GM10248 (cell line): Measurements from ENCODE around the gene SMAP2.

Experiments used
- CTCF ChIA-PET: fragments of 300-600 bp; sonication (Branson Sonifier 250); formaldehyde crosslinking; extraction: SDS; loops from one replicate; lab custom pipeline; 2021; ENCODE audit warnings: antibody characterized with exemption; lab: Yijun Ruan, JAX
- POLR2A ChIA-PET: fragments of 350-650 bp; sonication (Branson Sonifier 250); formaldehyde crosslinking; extraction: SDS; loops from one replicate; lab custom pipeline; 2020; ENCODE audit warnings: antibody characterized with exemption; lab: Yijun Ruan, JAX
- DNase-seq: peaks from one replicate; pipeline ENCODE4 v3.0.0; 2012; ENCODE audit errors: extremely low spot score
- CTCF ChIP-seq: IDR thresholded peaks from 2 replicates; pipeline ENCODE4 v1.5.1; 2012; ENCODE audit warnings: mild to moderate bottlenecking, low read depth; ENCODE audit errors: extremely low read depth, missing control alignments, control extremely low read depth

SMAP2 gene

DNA sequence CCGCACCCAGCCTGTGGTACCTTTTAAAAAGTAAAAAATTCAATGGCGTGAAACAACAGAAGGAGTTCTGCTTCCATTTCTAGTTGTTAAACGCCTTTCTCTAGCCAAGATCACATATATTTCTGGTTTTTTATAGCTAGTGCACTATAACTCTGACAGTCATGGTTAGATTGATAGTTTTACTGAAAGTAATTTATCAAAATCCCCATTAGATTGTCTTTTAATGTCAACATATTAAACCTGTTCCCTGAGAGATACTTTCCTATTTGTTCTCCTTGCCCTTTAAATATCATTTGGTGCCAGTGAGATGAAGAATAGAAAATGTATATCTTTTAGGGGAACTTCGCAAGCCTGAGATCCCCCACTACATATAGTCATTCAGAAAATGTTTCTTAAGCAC, 7.3 kb downstream of the SMAP2 start:
- TF ChIP-seq CTCF, result no peak
- no peak for DNase-seq
- ChIA-PET CTCF (interaction anchor here (0.8 to 10.3 kb wide), 4 partner anchors 19 to 237 kb away, joined by 3 to 62 read pairs (median 6); no protein-coding TSS in a partner anchor), POLR2A (interaction anchor here (1.3 to 1.5 kb wide), 2 partner anchors 12 to 20 kb away, joined by 4 to 6 read pairs; no protein-coding TSS in a partner anchor)

DNA sequence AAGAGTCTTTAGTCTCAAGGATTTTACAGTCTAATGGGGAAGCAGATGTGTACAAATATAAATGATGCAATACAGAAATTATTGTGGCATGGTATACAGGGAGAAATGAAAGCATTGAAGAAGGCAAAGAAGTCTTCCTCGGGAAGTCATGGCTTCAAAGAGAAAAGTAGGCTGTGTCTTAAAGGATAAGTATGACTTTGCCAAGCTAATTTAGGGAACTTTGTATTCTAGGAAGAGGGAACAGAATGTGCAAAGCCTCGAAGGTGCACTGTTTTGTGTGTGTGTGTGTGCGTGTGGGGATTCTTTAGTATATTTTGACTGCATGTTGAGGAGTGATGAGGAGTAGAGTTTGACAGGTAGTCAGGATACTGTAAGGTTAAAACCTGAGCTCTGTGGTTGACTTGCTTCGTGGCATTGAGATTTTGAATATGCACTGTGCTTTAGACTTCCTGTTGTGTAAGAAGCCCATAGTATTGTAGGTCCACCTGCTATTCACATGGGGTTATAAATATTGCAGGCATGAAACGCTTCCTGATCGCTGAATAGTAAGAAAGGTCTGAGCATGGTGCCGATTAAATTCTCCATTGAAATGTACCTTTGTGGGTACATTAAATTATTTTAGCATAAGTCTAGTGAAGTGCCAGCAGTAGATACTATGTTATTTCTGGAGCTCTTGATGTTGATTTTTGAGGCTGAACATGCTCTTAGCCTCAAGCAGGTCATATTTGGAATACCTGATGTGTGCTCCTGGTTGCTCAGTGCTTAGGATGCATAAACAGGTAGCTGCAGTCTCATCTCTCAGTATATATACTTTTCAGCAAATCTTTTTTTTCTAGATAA, 8.0 kb downstream of the SMAP2 start:
- no peak for TF ChIP-seq CTCF
- ChIA-PET CTCF (interaction anchor here (0.8 to 10.3 kb wide), 9 partner anchors 8 to 335 kb away, joined by 3 to 62 read pairs (median 5); partner anchors contain the start of gene SMAP2), POLR2A (interaction anchor here (1.3 to 1.5 kb wide), 2 partner anchors 12 to 19 kb away, joined by 4 to 6 read pairs; no protein-coding TSS in a partner anchor)
- no peak for DNase-seq

DNA sequence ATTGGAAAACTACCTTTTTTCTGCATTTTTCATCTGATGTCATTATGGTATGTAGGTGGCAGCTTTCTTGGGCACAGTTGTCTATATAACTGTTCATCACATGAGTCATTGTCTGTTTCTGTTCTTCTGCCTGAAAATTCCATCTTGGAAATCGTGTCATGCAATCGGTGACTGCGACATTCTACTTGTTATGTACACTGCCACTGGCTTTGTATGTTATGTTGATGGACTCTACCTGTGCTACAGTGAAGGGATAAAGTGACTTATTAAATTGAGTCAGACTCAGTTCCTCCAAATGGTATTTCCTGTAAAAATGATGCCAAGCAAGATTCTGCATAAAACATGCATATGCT, 8.6 kb downstream of the SMAP2 start:
- CTCF ChIA-PET, result interaction anchor here (1.0 to 10.3 kb wide), 9 partner anchors 8 to 336 kb away, joined by 3 to 62 read pairs (median 5); partner anchors contain the start of gene SMAP2
- no peak for DNase-seq
- no peak for TF ChIP-seq CTCF
- POLR2A ChIA-PET, result interaction anchor here (1.3 to 1.5 kb wide), 2 partner anchors 11 to 18 kb away, joined by 4 to 6 read pairs; no protein-coding TSS in a partner anchor

DNA sequence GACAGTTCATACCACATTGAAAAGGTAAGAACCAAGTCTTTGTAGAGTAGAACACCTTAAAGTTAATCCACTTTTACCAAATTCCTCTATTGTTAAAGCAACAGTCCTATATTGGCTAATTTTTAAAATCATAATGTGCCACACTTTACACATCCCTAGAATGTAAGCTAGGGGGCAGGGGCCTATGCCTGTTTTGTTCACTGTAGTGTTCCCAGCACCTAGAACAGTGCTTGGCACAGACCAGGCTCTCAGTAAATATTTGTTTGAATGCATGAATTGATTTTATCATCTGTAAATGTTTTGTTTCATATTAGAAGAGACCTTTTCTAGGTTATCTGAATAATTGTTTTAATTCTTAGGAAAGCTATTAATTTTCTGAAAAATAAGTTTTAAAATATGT, 9.1 kb downstream of the SMAP2 start:
- TF ChIP-seq CTCF, result peak; percentile 13
- ChIA-PET POLR2A (interaction anchor here (1.5 to 2.0 kb wide), 2 partner anchors 9 to 18 kb away, joined by 4 to 8 read pairs; partner anchors contain the start of gene SMAP2), CTCF (interaction anchor here (0.8 to 10.3 kb wide), 10 partner anchors 9 to 336 kb away, joined by 3 to 62 read pairs (median 4); partner anchors contain the start of gene SMAP2)

DNA sequence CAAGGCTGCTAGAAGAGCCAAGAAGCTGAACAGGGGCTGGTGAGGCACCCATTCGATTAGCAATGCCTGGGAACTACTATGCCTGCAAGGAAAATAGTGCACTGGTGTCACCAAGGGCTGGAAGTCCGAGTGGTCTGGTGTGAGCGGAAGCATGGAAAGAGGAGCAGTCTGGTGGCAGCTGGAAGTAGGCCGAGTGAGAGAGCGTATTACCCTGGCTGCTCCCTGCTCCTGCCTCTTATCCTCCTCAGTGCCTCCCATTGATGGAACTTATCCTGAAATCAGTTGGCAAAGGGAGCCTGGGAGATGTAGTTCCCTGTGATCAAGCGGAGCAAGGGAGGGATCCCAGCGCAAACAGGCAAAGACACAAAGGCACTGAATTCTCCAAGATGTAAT, 9.6 kb downstream of the SMAP2 start:
- ChIA-PET POLR2A (interaction anchor here (2.0 kb wide), 1 partner anchor 9 kb away, joined by 8 read pairs; the partner anchor contains the start of gene SMAP2), CTCF (interaction anchor here (0.8 to 10.3 kb wide), 11 partner anchors 9 to 337 kb away, joined by 3 to 62 read pairs (median 5); partner anchors contain the start of gene SMAP2)
- TF ChIP-seq CTCF, result no peak
- DNase-seq, result no peak

More for the DNA sequence above, 9.1 kb downstream of the SMAP2 start:
- DNase-seq, result no peak
